ENCODE results near the gene PRKCA.

Gene PRKCA

DNA sequence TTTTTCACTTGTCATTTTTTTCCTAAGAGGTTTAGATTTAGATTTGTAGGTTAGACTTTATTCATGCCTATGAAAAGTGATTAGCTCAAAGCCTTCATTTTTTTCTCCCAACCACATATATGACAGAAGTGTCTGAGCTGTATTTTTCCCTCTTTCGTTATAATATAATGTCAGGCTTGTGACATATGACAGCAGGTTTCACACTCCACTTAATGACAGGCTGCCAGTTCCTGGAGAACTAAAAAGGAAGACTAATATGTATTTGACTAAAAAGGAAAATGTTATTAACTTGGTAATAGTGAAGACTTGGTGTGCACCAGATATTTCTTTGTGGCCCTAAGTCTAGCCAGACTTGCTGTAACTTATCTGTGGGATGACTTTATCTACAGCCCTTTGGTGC lies 331.8 kb downstream of the PRKCA start:
- Histone ChIP-seq H4K20me1 (ENCODE audit: insufficient read depth, low read length) (no peaks in the 10 kb centered on the region), H3K27ac (ENCODE audit: low read length) (no peak overlapping the region), H3K4me3 (ENCODE audit: low read length) (no peak overlapping the region), H3K79me2 (ENCODE audit: low read length) (no peaks in the 10 kb centered on the region), H3K36me3 (replicated peaks; ENCODE audit: low read depth, low read length) (no peaks in the 10 kb centered on the region), H2AFZ (ENCODE audit: low read depth, low read length) (no peak overlapping the region), H3K9me3 (ENCODE audit: insufficient read depth, low read length) (no peaks in the 10 kb centered on the region), H3K27me3 (ENCODE audit: low read depth, low read length) (peaks cover 36% of the 10 kb centered on the region), H3K9ac (ENCODE audit: low read length) (no peak overlapping the region), H3K4me1 (ENCODE audit: low read length) (no peaks in the 10 kb centered on the region), H3K4me2 (ENCODE audit: low read length) (no peak overlapping the region)
- no peak for TF ChIP-seq EZH2phosphoT487 (IDR thresholded peaks at IDR 0.05; ENCODE audit: low read depth)
- TF ChIP-seq, protein P1, sequence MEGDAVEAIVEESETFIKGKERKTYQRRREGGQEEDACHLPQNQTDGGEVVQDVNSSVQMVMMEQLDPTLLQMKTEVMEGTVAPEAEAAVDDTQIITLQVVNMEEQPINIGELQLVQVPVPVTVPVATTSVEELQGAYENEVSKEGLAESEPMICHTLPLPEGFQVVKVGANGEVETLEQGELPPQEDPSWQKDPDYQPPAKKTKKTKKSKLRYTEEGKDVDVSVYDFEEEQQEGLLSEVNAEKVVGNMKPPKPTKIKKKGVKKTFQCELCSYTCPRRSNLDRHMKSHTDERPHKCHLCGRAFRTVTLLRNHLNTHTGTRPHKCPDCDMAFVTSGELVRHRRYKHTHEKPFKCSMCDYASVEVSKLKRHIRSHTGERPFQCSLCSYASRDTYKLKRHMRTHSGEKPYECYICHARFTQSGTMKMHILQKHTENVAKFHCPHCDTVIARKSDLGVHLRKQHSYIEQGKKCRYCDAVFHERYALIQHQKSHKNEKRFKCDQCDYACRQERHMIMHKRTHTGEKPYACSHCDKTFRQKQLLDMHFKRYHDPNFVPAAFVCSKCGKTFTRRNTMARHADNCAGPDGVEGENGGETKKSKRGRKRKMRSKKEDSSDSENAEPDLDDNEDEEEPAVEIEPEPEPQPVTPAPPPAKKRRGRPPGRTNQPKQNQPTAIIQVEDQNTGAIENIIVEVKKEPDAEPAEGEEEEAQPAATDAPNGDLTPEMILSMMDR (IDR thresholded peaks at IDR 0.05; ENCODE audit: low read depth, low read length) = no peak

DNA sequence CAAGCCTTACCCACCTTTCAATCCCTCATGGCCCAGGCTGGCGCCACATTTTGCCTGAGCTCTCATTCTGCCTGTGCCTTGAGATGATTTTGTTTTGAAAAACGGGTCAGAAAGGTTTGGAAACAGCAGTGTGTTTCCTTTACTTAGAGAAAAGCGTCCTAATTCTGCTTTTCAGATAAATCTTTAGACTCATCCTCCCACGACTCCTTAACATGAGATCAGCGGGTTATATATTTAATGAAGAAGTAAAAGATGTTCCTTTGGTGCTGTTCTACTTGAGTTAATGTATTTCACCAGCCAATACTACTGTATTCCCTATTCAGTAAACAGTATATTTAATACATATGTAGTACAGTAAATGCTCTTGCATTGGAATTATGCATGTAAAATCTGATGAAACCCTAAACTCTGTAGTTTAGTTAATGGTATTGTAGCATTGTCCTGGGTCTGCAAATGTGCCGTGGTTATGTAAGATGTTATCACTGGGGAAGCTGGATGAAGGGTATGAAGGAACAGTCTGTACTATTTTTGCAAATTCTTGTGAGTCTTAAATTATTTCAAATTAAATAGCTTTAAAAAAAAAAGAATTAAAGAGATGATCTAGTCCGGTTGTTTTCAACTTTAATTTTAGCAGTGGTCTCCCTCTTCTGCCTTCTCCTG lies 333.1 kb downstream of the PRKCA start:
- Histone ChIP-seq H3K4me2 (ENCODE audit: low read length) (no peak overlapping the region), H3K4me1 (ENCODE audit: low read length) (no peaks in the 10 kb centered on the region), H3K36me3 (replicated peaks; ENCODE audit: low read depth, low read length) (no peaks in the 10 kb centered on the region), H4K20me1 (ENCODE audit: insufficient read depth, low read length) (no peaks in the 10 kb centered on the region), H3K27me3 (ENCODE audit: low read depth, low read length) (peaks cover 27% of the 10 kb centered on the region), H3K9me3 (ENCODE audit: insufficient read depth, low read length) (no peaks in the 10 kb centered on the region), H2AFZ (ENCODE audit: low read depth, low read length) (no peak overlapping the region), H3K4me3 (ENCODE audit: low read length) (no peak overlapping the region), H3K9ac (ENCODE audit: low read length) (no peak overlapping the region), H3K27ac (ENCODE audit: low read length) (no peak overlapping the region), H3K79me2 (ENCODE audit: low read length) (no peaks in the 10 kb centered on the region)
- TF ChIP-seq, protein P1 (IDR thresholded peaks at IDR 0.05; ENCODE audit: low read depth, low read length) = no peak

DNA sequence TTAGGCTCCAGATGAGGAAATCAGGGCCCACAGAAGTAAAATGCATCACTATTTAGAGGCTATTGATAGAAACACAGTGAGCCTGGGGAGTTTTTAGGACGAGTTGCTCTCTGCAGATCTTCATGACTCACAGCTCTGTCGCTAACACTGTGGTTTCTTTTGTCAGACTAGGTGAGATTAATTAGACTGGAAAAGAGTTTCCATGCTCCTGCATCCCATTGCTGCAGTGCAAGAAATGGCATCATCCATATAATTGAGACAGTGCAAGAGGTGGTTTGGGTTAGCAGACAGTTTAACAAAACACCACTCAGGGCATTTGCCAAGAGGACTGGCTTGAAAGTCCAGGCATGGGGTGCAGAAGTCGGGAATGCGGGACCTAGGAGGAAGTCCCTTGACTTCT lies 333.7 kb downstream of the PRKCA start:
- no peaks in the 10 kb centered on the region for H3K79me2 ChIP-seq (ENCODE audit: low read length)
- no peaks in the 10 kb centered on the region for H3K9me3 ChIP-seq (ENCODE audit: insufficient read depth, low read length)
- H4K20me1 ChIP-seq (ENCODE audit: insufficient read depth, low read length) = no peaks in the 10 kb centered on the region
- no peak overlapping the region for H3K4me2 ChIP-seq (ENCODE audit: low read length)
- no peaks in the 10 kb centered on the region for H3K4me1 ChIP-seq (ENCODE audit: low read length)
- H3K27me3 ChIP-seq (ENCODE audit: low read depth, low read length) = peaks cover 23% of the 10 kb centered on the region
- no peak overlapping the region for H3K27ac ChIP-seq (ENCODE audit: low read length)
- H3K36me3 ChIP-seq (replicated peaks; ENCODE audit: low read depth, low read length) = no peaks in the 10 kb centered on the region
- no peak overlapping the region for H3K4me3 ChIP-seq (ENCODE audit: low read length)
- no peak overlapping the region for H2AFZ ChIP-seq (ENCODE audit: low read depth, low read length)
- no peak for TF ChIP-seq EZH2phosphoT487 (IDR thresholded peaks at IDR 0.05; ENCODE audit: low read depth)
- TF ChIP-seq, protein P1 (IDR thresholded peaks at IDR 0.05; ENCODE audit: low read depth, low read length) = no peak
- H3K9ac ChIP-seq (ENCODE audit: low read length) = no peak overlapping the region

DNA sequence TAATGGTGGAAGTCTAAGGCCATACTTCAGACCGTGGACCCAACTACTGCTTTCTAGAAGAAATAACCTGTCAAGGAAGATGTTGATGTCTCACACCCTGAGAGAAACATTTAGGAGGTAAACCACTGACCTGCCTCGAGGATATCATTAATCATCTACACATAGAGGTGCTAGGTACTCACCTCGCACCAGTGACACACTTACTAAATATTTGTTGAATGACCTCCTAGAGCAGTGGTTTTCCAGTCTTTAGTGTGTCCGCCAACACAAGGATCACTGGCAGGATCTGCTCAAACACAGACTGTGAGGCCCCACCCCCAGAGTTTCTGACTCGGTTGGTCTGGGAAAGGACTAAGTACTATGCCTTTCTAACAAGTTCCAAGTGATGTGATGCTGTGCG lies 335.1 kb downstream of the PRKCA start:
- Histone ChIP-seq H3K4me1 (ENCODE audit: low read length) (no peaks in the 10 kb centered on the region), H3K27ac (ENCODE audit: low read length) (no peak overlapping the region), H2AFZ (ENCODE audit: low read depth, low read length) (no peak overlapping the region), H3K9me3 (ENCODE audit: insufficient read depth, low read length) (no peaks in the 10 kb centered on the region), H3K79me2 (ENCODE audit: low read length) (no peaks in the 10 kb centered on the region), H4K20me1 (ENCODE audit: insufficient read depth, low read length) (no peaks in the 10 kb centered on the region), H3K9ac (ENCODE audit: low read length) (no peak overlapping the region), H3K4me3 (ENCODE audit: low read length) (no peak overlapping the region), H3K36me3 (replicated peaks; ENCODE audit: low read depth, low read length) (no peaks in the 10 kb centered on the region), H3K4me2 (ENCODE audit: low read length) (no peak overlapping the region), H3K27me3 (ENCODE audit: low read depth, low read length) (peaks cover 23% of the 10 kb centered on the region)
- TF ChIP-seq, protein P1 (IDR thresholded peaks at IDR 0.05; ENCODE audit: low read depth, low read length) = no peak
- no peak for TF ChIP-seq EZH2phosphoT487 (IDR thresholded peaks at IDR 0.05; ENCODE audit: low read depth)
